Measurements from ENCODE around the gene SEMA4D. TPM values are rescaled to one million over a fixed set of nuclear protein-coding genes. Genes with fewer than 3 reads are reported as not detected.

Gene SEMA4D
- total RNA-seq, 4 donors from 2014 or later: 13.4 to 27.3 (median 24.8) TPM

- Histone ChIP-seq H3K36me3 (peaks cover 0 to 97% (median 15%) of the 10 kb centered on the region in 3 donors), H3K27ac (no peak overlapping the region), H3K4me3 (no peak overlapping the region), H3K27me3 (no peaks in the 10 kb centered on the region), H3K4me1 (no peaks in the 10 kb centered on the region), H3K9me3 (no peaks in the 10 kb centered on the region)
- TF ChIP-seq POLR2A (IDR thresholded peaks at IDR 0.05) (no peak), EP300 (IDR thresholded peaks at IDR 0.05) (no peak)
- TF ChIP-seq, protein P1, sequence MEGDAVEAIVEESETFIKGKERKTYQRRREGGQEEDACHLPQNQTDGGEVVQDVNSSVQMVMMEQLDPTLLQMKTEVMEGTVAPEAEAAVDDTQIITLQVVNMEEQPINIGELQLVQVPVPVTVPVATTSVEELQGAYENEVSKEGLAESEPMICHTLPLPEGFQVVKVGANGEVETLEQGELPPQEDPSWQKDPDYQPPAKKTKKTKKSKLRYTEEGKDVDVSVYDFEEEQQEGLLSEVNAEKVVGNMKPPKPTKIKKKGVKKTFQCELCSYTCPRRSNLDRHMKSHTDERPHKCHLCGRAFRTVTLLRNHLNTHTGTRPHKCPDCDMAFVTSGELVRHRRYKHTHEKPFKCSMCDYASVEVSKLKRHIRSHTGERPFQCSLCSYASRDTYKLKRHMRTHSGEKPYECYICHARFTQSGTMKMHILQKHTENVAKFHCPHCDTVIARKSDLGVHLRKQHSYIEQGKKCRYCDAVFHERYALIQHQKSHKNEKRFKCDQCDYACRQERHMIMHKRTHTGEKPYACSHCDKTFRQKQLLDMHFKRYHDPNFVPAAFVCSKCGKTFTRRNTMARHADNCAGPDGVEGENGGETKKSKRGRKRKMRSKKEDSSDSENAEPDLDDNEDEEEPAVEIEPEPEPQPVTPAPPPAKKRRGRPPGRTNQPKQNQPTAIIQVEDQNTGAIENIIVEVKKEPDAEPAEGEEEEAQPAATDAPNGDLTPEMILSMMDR (IDR thresholded peaks at IDR 0.05): no peak
- WGBS, 2 donors: 65 to 70% methylated on average over 4 of the region's 4 CpGs
- DNase-seq (ENCODE audit: low spot score in 2 of 2): no peak
Measured at GRCh38 chr9:89358985-89359384, 138.9 kb downstream of the SEMA4D start.

DNA sequence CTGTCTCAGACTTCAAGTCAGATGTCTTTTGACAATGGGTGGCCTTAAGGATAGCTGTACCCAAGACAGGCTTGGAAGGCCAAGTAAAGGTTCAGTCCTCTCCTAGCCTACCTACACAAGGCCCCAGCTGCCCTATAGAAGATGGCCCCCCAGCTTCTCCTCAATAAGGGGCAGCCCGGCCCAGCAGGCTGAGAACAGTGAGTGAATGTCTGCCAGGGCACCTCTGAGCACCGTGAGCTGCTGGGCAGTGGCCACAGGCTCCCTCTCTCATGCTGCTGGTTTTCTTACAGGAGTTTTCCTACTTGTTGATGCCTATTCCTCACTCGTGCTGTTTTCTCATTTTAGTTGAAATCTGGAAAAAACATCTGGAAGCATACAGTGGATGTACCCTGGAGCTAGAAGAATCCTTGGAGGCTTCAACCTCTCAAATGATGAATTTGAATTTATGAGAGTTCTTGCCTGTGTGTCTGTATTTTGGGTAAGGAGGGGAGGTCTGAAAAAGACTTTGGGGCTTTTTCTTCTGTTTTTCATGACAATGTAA, 139.5 kb downstream of the SEMA4D start:
- Histone ChIP-seq H3K27ac (no peak overlapping the region), H3K4me1 (no peaks in the 10 kb centered on the region), H3K27me3 (no peaks in the 10 kb centered on the region), H3K4me3 (no peak overlapping the region), H3K36me3 (peaks cover 0 to 98% (median 15%) of the 10 kb centered on the region in 3 donors), H3K9me3 (no peaks in the 10 kb centered on the region)
- 76 to 88% methylated on average over 3 of the region's 3 CpGs for WGBS, 2 donors
- no peak for DNase-seq (ENCODE audit: low spot score in 2 of 2)
- TF ChIP-seq EP300 (IDR thresholded peaks at IDR 0.05) (no peak), POLR2A (IDR thresholded peaks at IDR 0.05) (no peak)
- TF ChIP-seq, protein P1 (IDR thresholded peaks at IDR 0.05): no peak

DNA sequence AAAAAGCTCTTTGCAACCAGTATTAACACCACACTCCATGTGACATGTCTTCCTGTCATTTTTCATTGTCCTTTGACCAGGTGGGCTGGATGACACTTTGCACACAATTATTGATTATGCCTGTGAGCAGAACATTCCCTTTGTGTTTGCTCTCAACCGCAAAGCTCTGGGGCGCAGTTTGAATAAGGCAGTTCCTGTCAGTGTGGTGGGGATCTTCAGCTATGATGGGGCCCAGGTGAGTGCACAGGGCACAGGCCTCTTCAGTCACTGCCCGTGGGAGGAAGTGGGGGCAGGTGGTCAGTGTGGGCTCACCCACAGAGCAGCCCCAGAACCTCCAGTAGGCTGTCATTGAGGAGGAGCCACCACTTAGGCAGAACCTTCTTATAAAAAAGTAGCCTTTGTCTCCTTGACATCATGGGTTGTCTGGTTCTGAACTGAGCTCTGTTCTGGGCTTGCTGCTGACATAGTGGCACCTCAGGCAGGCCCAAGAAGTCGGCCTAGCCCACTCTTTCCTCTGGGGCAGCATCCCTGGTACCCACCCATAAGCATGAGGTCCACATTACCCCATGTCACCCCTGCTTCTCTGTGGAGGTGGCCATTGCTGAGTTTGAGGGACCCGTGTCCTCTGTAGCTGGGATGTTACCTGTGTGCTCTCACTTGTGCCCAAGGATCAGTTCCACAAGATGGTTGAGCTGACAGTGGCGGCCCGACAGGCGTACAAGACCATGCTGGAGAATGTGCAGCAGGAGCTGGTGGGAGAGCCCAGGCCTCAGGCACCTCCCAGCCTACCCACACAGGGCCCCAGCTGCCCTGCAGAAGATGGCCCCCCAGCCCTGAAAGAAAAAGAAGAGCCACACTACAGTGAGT, 140.3 kb downstream of the SEMA4D start:
- H3K27ac ChIP-seq: no peak overlapping the region
- no peaks in the 10 kb centered on the region for H3K27me3 ChIP-seq
- H3K4me3 ChIP-seq: no peak overlapping the region
- TF ChIP-seq POLR2A (IDR thresholded peaks at IDR 0.05): no peak
- TF ChIP-seq, protein P1 (IDR thresholded peaks at IDR 0.05): no peak
- TF ChIP-seq EP300 (IDR thresholded peaks at IDR 0.05): no peak
- no peaks in the 10 kb centered on the region for H3K4me1 ChIP-seq
- no peaks in the 10 kb centered on the region for H3K9me3 ChIP-seq
- H3K36me3 ChIP-seq: peaks cover 4 to 98% (median 15%) of the 10 kb centered on the region in 3 donors
- DNase-seq (ENCODE audit: low spot score in 2 of 2): no peak
- WGBS, 2 donors: 93 to 95% methylated on average over 8 of the region's 8 CpGs

DNA sequence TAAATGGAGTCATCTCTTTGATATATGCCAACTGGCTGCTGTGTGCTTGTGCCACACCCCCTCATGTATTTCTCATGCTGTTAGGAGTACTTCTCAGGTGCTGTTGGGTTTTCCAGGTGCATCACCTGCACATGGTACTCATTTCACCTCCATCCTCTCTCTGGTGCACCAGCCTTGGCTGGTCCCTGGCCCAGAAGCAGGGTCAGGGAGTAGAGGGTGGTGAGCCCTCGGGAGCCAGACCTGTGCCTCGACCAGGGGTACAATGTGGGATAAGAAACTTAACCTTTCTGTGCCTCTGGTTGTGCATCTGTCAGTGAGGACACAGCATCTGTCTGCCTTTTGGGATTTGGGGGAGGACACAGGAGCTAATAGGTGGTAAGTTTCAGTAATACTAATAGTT, 141.1 kb downstream of the SEMA4D start:
- Histone ChIP-seq H3K36me3 (peaks cover 4 to 98% (median 16%) of the 10 kb centered on the region in 3 donors), H3K4me1 (no peaks in the 10 kb centered on the region), H3K27ac (no peak overlapping the region), H3K27me3 (no peaks in the 10 kb centered on the region), H3K4me3 (no peak overlapping the region), H3K9me3 (no peaks in the 10 kb centered on the region)
- DNase-seq (ENCODE audit: low spot score in 2 of 2): no peak
- 89 to 96% methylated on average over 2 of the region's 2 CpGs for WGBS, 2 donors
- TF ChIP-seq, protein P1 (IDR thresholded peaks at IDR 0.05): no peak
- TF ChIP-seq POLR2A (IDR thresholded peaks at IDR 0.05) (no peak), EP300 (IDR thresholded peaks at IDR 0.05) (no peak)

DNA sequence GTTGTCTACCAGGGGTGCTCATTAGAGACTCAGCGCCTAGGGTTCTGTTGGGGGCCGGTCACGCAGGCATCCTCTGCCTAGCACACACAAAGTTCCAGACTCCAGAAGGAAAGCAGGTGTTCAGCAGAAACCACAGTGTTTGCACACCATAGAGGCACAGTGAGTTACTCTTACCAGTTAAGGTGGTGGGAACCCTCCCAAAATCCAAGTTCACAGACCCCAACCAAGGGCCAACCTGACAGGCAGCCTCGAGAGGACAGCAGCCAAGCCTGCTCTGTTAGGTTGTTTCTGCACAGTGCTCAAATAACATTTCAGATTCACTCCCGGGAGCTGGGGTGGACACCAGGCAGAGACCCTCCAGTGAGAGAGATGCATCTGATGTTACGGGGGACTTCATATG, 143.4 kb downstream of the SEMA4D start:
- TF ChIP-seq, protein P1 (IDR thresholded peaks at IDR 0.05): no peak
- TF ChIP-seq EP300 (IDR thresholded peaks at IDR 0.05) (no peak), POLR2A (IDR thresholded peaks at IDR 0.05) (no peak)
- Histone ChIP-seq H3K27ac (no peak overlapping the region), H3K4me3 (no peak overlapping the region), H3K4me1 (no peaks in the 10 kb centered on the region), H3K36me3 (peaks cover 4 to 98% (median 28%) of the 10 kb centered on the region in 3 donors), H3K9me3 (no peaks in the 10 kb centered on the region), H3K27me3 (no peaks in the 10 kb centered on the region)
- WGBS, 2 donors: 90 to 96% methylated on average over 6 of the region's 6 CpGs
- no peak for DNase-seq (ENCODE audit: low spot score in 2 of 2)
